Heart left ventricle (tissue), 13 donors: ENCODE data around the gene MOV10.

Experiments used
- CTCF ChIP-seq, 12 donors: fragments of 200-600 bp; sonication (generic) in 4 of 12; IDR thresholded peaks; one replicate each; pipeline versions ENCODE4 v1.5.0 to v1.8.0; 2018 to 2022; ENCODE audit warnings: antibody characterized with exemption in 12 of 12, mild to moderate bottlenecking in 5 of 12
- POLR2A ChIP-seq, 2 donors: fragments of 450-650 bp; IDR thresholded peaks; one replicate each; pipeline ENCODE4 v1.6.1; 2017; ENCODE audit warnings: antibody characterized with exemption in 2 of 2, mild to moderate bottlenecking in 2 of 2, moderate library complexity in 2 of 2
- donor health status: ischemic (EF 13 %, LVEDD 7.1; RV severe dilation, severe dysfunction).
- donor health status: DM: no; HTN: yes; CAD: no.
- donor health status: DM: no; HTN: no; CAD: no.
- donor health status: ischemic (EF 25% LVEDD 6.9; RV normal size, moderate dysfunction).
- donor health status: ischemic (EF 25% LVEDD 5.7; RV mildly dilated, moderate dysfunction).
- donor health status: ischemic (EF 35%, LVEDD 5.7; RV mildly dilated, moderate dysfunction).
- donor health status: nonischemic (EF 11% LVEDD 7.7; RV severe dilation, severe dysfunction).
- donor health status: DM: yes; HTN: yes; CAD: no.
- donor health status: PGD.
- donor health status: ischemic (EF 29% LVEDD 5.4; RV normal size, mild dysfunction).
- donor health status: nonischemic (EF 23%, LVEDD 6.1; RV moderate dilation, normal function).

- TF ChIP-seq CTCF (IDR thresholded peaks at IDR 0.05) (no peak), POLR2A (IDR thresholded peaks at IDR 0.05) (no peak)
Observed at GRCh38 chr1:112626193-112626592, 48.3 kb upstream of the MOV10 start.
